Measurements from ENCODE around the gene RECQL5.

- TF ChIP-seq POLR2A (IDR thresholded peaks at IDR 0.05; ENCODE audit: low read length): no peak
- TF ChIP-seq GATA1 (IDR thresholded peaks at IDR 0.05; ENCODE audit: low read depth, low read length): no peak
Observed at GRCh38 chr17:75629157-75629556, 37.8 kb downstream of the RECQL5 start.
